Measurements from ENCODE around the gene PHF11. TPM values are rescaled to one million over a fixed set of nuclear protein-coding genes. Genes with fewer than 3 reads are reported as not detected.

Gene PHF11
- polyA plus RNA-seq, 1 donor (not counting 4 experiments of a cell fraction or from before 2014, with no cell fraction given), result 32.9 TPM

GRCh38 chr13:49538404-49538803 is 42.7 kb downstream of the PHF11 start:
- FAIRE-seq, result no peak
- Histone ChIP-seq H3K4me1 (ENCODE audit: control insufficient read depth, extremely low read depth, insufficient read depth, low read length) (no peaks in the 10 kb centered on the region), H2AFZ (ENCODE audit: control insufficient read depth, low read length) (no peak overlapping the region), H3K27ac (ENCODE audit: control insufficient read depth, insufficient read depth, low read length) (no peak overlapping the region), H3K4me2 (ENCODE audit: control insufficient read depth, extremely low read depth, insufficient read depth, low read depth, low read length) (no peak overlapping the region), H3K9me3 (ENCODE audit: control insufficient read depth, low read depth, low read length) (no peaks in the 10 kb centered on the region), H3K9me1 (ENCODE audit: control insufficient read depth, extremely low read depth, insufficient read depth, low read length) (no peaks in the 10 kb centered on the region), H3K4me3 (ENCODE audit: control insufficient read depth in 2 of 3, extremely low read depth in 1 of 3, insufficient read depth in 2 of 3, low read depth in 1 of 3, low read length in 3 of 3) (no peak overlapping the region), H3K36me3 (ENCODE audit: control insufficient read depth in 2 of 2, extremely low read depth in 1 of 2, insufficient read depth in 2 of 2, low read length in 2 of 2) (peaks cover 9 to 15% of the 10 kb centered on the region in 2 experiments), H3K9ac (ENCODE audit: control insufficient read depth, extremely low read depth, insufficient read depth, low read length) (no peak overlapping the region), H3K79me2 (ENCODE audit: control insufficient read depth, insufficient read depth, low read length) (no peaks in the 10 kb centered on the region), H3K27me3 (ENCODE audit: control insufficient read depth, extremely low read depth, insufficient read depth, low read length) (no peaks in the 10 kb centered on the region), H4K20me1 (ENCODE audit: control insufficient read depth, extremely low read depth, insufficient read depth, low read length) (no peaks in the 10 kb centered on the region)
- no peak for DNase-seq (ENCODE audit: low read depth, low spot score)
- TF ChIP-seq CTCF (optimal IDR thresholded peaks at IDR 0.05 in 1 of 3, IDR thresholded peaks at IDR 0.05 in 1 of 3, conservative IDR thresholded peaks at IDR 0.05 in 1 of 3; ENCODE audit: extremely low read depth in 1 of 3, insufficient read depth in 2 of 3, low read length in 3 of 3), result no peak
- no peak for TF ChIP-seq EZH2 (IDR thresholded peaks at IDR 0.05; ENCODE audit: low read length)
- dilution Hi-C loops (cut with MboI; ENCODE audit: extremely low pct_ligation_motif_present, low sequenced_read_pairs), result no loop called here

GRCh38 chr13:49539313-49539712 is 43.6 kb downstream of the PHF11 start:
- no peak overlapping the region for H2AFZ ChIP-seq (ENCODE audit: control insufficient read depth, low read length)
- FAIRE-seq, result no peak

More at GRCh38 chr13:49539313-49539712, 43.6 kb downstream of the PHF11 start:
- Histone ChIP-seq H3K79me2 (ENCODE audit: control insufficient read depth, insufficient read depth, low read length) (no peaks in the 10 kb centered on the region), H3K9ac (ENCODE audit: control insufficient read depth, extremely low read depth, insufficient read depth, low read length) (no peak overlapping the region), H3K4me3 (ENCODE audit: control insufficient read depth in 2 of 3, extremely low read depth in 1 of 3, insufficient read depth in 2 of 3, low read depth in 1 of 3, low read length in 3 of 3) (no peak overlapping the region), H3K27me3 (ENCODE audit: control insufficient read depth, extremely low read depth, insufficient read depth, low read length) (no peaks in the 10 kb centered on the region), H3K27ac (ENCODE audit: control insufficient read depth, insufficient read depth, low read length) (no peak overlapping the region), H3K4me1 (ENCODE audit: control insufficient read depth, extremely low read depth, insufficient read depth, low read length) (no peaks in the 10 kb centered on the region), H3K36me3 (ENCODE audit: control insufficient read depth in 2 of 2, extremely low read depth in 1 of 2, insufficient read depth in 2 of 2, low read length in 2 of 2) (peaks cover 9 to 14% of the 10 kb centered on the region in 2 experiments), H3K9me3 (ENCODE audit: control insufficient read depth, low read depth, low read length) (no peaks in the 10 kb centered on the region), H3K4me2 (ENCODE audit: control insufficient read depth, extremely low read depth, insufficient read depth, low read depth, low read length) (no peak overlapping the region), H4K20me1 (ENCODE audit: control insufficient read depth, extremely low read depth, insufficient read depth, low read length) (no peaks in the 10 kb centered on the region), H3K9me1 (ENCODE audit: control insufficient read depth, extremely low read depth, insufficient read depth, low read length) (no peaks in the 10 kb centered on the region)
- dilution Hi-C loops (cut with MboI; ENCODE audit: extremely low pct_ligation_motif_present, low sequenced_read_pairs), result no loop called here
- TF ChIP-seq CTCF (optimal IDR thresholded peaks at IDR 0.05 in 1 of 3, IDR thresholded peaks at IDR 0.05 in 1 of 3, conservative IDR thresholded peaks at IDR 0.05 in 1 of 3; ENCODE audit: extremely low read depth in 1 of 3, insufficient read depth in 2 of 3, low read length in 3 of 3) (no peak), EZH2 (IDR thresholded peaks at IDR 0.05; ENCODE audit: low read length) (no peak)
- no peak for DNase-seq (ENCODE audit: low read depth, low spot score)
